Right ventricle myocardium inferior (tissue), 1 donor: ENCODE results near the gene PPP1R14C. TPM values are rescaled to one million over a fixed set of nuclear protein-coding genes. Genes with fewer than 3 reads are reported as not detected.
"Not testable (repeated sequence)": the region's sequence is repeated elsewhere in the genome, so short reads cannot be mapped to it uniquely, and the experiment has no call there.

Experiments used
- ATAC-seq: fragments of 200-7000 bp; cut with Tn5 transposase; one replicate; pipeline ENCODE4 v1.9.1; 2020; ENCODE audit warnings: mild to moderate bottlenecking, moderate library complexity
- DNase-seq: peaks from one replicate; pipeline ENCODE4 v3.0.0; 2021; ENCODE audit errors: missing footprints
- intact Hi-C: fragments of 100-400 bp; cut with DNase I; formaldehyde crosslinking; loops from one replicate; pipeline ENCODE4 v1.11.0; 2022
- total RNA-seq: library from RNA; stranded (reverse); fragmentation: NEBNext Ultra II Directional; extraction: Animal tissue kit (Norgen Biotek cat#: 25700); gene quantifications from one replicate; pipeline ENCODE4 v1.2.1, GENCODE V29; 2021
- donor health status: DM: no; HTN: yes; CAD: no; lungs with severe emphysema.

The PPP1R14C gene
- total RNA-seq, 1 donor from 2014 or later: 129 TPM

DNA sequence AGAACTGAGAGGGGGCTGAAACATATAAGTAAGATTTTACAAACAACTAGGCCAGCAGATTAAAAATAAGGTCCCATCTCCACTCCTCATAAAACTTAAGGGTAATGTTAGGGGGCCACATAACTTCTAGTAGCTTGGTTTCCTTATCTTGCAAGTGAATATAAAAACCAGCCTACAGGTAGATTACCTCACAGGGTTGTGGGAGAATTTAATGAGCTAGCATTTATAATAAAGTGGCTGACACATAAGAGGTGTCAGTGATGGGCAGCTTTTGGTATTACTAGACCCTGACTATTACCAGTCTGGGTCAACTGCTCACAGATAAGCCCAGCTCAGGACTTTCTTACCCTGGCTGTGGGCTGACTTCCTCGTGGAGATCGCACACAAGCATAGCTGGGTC is 9.2 kb upstream of the PPP1R14C start:
- intact Hi-C loops: no loop called here
- DNase-seq (no peak), ATAC-seq (no peak)

- no peak for DNase-seq
- intact Hi-C loops: no loop called here
- no peak for ATAC-seq
Measured at GRCh38 chr6:150134280-150134920, 8.4 kb upstream of the PPP1R14C start.

DNA sequence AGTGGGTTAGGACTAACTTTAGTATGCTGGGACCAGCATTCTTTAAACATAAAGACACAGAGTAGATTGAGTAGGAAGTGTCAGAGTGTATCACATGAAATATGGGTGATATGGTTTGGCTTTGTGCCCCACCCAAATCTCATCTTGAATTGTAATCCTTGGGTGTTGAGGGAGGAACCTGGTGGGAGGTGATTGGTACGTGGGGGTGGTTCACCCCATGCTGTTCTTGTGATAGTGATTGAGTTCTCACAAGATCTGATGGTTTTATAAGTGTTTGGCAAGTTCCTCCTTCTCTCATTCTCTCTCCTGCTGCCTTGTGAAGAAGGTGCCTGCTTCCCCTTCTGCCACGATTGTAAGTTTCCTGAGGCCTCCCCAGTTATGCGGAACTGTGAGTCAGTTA is 5.1 kb upstream of the PPP1R14C start:
- intact Hi-C loops, DNase-seq, ATAC-seq: not testable (repeated sequence)

- ATAC-seq (no peak), DNase-seq (no peak)
- intact Hi-C loops: no loop called here
Measured at GRCh38 chr6:150138638-150139037, 4.2 kb upstream of the PPP1R14C start.

- no peak for DNase-seq
- ATAC-seq: no peak
- intact Hi-C loops: no loop called here
Measured at GRCh38 chr6:150139533-150139932, 3.3 kb upstream of the PPP1R14C start.

GRCh38 chr6:150140236-150140969 is 2.4 kb upstream of the PPP1R14C start:
- DNase-seq (no peak), ATAC-seq (no peak)
- intact Hi-C loops: loop anchor here (5.0 kb wide), 1 partner anchor 97 kb away; no protein-coding TSS in a partner anchor

GRCh38 chr6:150142097-150142669 is 661 bp upstream of the PPP1R14C start:
- peak; percentile 49 for ATAC-seq
- DNase-seq: no peak
- intact Hi-C loops: loop anchor here (2.0 to 5.0 kb wide), 2 partner anchors 95 to 179 kb away; no protein-coding TSS in a partner anchor

- DNase-seq (no peak), ATAC-seq (peak; percentile 50)
- intact Hi-C loops: loop anchor here (2.0 to 5.0 kb wide), 2 partner anchors 94 to 177 kb away; no protein-coding TSS in a partner anchor
Measured at GRCh38 chr6:150143516-150144293, 861 bp downstream of the PPP1R14C start.

DNA sequence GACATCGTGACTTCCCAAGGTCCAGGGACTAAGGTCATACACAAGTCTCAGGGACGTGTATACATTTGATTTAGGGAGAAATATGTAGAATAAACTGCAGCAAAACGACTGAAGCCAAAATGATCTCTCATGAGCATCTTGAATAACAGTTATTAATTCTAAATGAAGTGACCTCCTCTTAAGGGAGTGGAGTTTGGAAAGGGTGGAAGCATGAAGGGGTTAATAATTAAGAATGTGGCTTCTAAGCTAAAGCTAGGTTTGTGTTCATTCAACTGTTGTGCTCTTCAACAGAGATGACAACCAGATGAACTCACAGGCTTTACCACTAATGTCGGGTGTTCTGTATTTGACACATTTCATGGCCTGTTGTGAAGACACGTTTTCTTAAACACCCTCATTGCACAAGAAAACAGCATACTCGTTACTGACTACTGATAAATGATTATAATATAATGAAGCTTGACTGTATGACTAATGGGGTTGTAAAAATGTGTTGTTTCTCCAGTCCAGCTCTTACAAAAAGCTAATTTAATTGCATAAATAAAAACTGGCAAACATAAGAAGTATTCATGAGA is 1.5 kb downstream of the PPP1R14C start:
- DNase-seq (no peak), ATAC-seq (no peak)
- intact Hi-C loops: loop anchor here (5.0 kb wide), 1 partner anchor 93 kb away; no protein-coding TSS in a partner anchor

GRCh38 chr6:150145427-150145826 is 2.6 kb downstream of the PPP1R14C start:
- ATAC-seq: no peak

DNA sequence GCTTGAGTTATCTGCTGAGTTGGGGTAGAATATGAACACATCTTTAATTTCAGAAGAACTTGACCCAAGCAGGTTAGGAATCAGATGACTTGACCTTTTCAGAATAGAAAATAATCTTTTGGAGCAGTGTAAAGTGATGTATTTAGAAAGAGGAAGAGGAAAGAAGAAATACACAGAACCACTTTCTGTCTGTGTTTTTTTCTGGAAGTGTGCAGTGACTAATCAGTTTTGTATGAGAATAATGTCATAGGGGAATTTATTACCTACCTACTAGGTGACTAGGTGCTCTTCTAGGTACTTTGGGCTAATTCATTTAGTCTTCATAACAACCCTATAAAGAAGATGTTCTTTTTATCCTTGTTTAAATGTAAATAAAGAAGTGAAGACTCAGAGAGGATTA is 3.0 kb downstream of the PPP1R14C start:
- DNase-seq (no peak), ATAC-seq (no peak)
- intact Hi-C loops: loop anchor here (1.0 to 5.0 kb wide), 2 partner anchors 30 to 106 kb away; no protein-coding TSS in a partner anchor

More at GRCh38 chr6:150145427-150145826, 2.6 kb downstream of the PPP1R14C start:
- intact Hi-C loops: loop anchor here (1.0 to 5.0 kb wide), 2 partner anchors 31 to 107 kb away; no protein-coding TSS in a partner anchor
- DNase-seq: no peak

GRCh38 chr6:150146436-150146835 is 3.6 kb downstream of the PPP1R14C start:
- DNase-seq: no peak
- intact Hi-C loops: loop anchor here (5.0 kb wide), 1 partner anchor 106 kb away; no protein-coding TSS in a partner anchor
- ATAC-seq: no peak

- DNase-seq (no peak), ATAC-seq (no peak)
- intact Hi-C loops: loop anchor here (5.0 kb wide), 1 partner anchor 103 kb away; no protein-coding TSS in a partner anchor
Measured at GRCh38 chr6:150149146-150149545, 6.3 kb downstream of the PPP1R14C start.

GRCh38 chr6:150150458-150150820 is 7.6 kb downstream of the PPP1R14C start:
- ATAC-seq (no peak), DNase-seq (no peak)
- intact Hi-C loops: no loop called here

DNA sequence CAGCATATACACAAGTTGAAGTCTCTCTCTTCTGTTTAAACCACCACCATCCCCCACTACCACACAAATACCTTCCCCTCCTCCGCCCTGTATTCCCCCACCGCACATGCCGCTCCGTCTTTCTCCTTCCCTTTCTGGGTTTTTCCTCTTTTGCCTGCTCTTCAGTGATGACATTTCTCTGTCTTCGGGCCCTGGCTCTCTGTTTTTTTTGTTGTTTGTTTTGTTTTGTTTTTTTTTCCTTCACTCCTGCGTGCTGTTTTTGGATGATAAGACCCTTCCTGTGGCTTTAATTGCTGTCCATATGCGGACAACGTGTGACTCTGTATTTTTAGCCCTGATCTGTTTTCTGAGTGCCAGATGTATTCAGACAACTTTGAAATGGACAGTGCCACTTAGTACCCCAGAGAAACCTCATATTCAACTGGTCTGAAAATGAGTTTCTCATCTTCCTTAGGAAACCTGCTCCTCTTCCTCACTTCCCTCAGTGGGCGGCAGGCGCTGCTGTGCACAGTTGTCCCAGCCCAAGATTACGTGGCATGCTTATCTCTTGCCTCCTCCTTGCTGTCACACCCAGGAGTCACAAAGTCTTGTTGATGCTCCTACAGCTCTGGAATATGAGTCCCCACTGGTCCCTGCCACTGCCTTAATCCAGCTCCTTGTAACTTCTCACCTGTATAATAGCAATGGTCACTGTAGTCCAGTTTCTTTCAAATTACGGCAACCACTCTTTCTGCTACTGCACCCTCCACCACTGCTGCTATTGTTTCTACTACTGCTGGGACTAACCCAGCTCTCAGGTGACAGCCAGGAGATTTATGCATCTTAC is 8.2 kb downstream of the PPP1R14C start:
- intact Hi-C loops: no loop called here
- ATAC-seq (no peak), DNase-seq (no peak)

- intact Hi-C loops: no loop called here
- ATAC-seq (no peak), DNase-seq (no peak)
Measured at GRCh38 chr6:150152891-150153876, 10.3 kb downstream of the PPP1R14C start.
